Measurements from ENCODE around the gene JAK1.

The JAK1 gene

GRCh38 chr1:64822621-64823020 lies 143.7 kb downstream of the JAK1 start:
- TF ChIP-seq TAF1 (IDR thresholded peaks at IDR 0.05; ENCODE audit: low read depth) (no peak), REST (IDR thresholded peaks at IDR 0.05; ENCODE audit: low read depth) (no peak), TCF12 (IDR thresholded peaks at IDR 0.05; ENCODE audit: low read depth) (no peak), EGR1 (IDR thresholded peaks at IDR 0.05) (no peak), RAD21 (IDR thresholded peaks at IDR 0.05; ENCODE audit: low read depth) (no peak), EP300 (IDR thresholded peaks at IDR 0.05; ENCODE audit: borderline replicate concordance) (no peak), YY1 (IDR thresholded peaks at IDR 0.05; ENCODE audit: low read depth) (no peak), CREB1 (IDR thresholded peaks at IDR 0.05; ENCODE audit: low read depth) (no peak), TEAD4 (IDR thresholded peaks at IDR 0.05) (no peak), NFIC (IDR thresholded peaks at IDR 0.05) (no peak), FOXM1 (IDR thresholded peaks at IDR 0.05; ENCODE audit: borderline replicate concordance, low read depth) (no peak), ZBTB7A (IDR thresholded peaks at IDR 0.05; ENCODE audit: low read depth) (no peak), CEBPB (IDR thresholded peaks at IDR 0.05) (no peak)
- TF ChIP-seq, protein P1, sequence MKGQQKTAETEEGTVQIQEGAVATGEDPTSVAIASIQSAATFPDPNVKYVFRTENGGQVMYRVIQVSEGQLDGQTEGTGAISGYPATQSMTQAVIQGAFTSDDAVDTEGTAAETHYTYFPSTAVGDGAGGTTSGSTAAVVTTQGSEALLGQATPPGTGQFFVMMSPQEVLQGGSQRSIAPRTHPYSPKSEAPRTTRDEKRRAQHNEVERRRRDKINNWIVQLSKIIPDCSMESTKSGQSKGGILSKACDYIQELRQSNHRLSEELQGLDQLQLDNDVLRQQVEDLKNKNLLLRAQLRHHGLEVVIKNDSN (IDR thresholded peaks at IDR 0.05), result no peak
- TF ChIP-seq, protein P2, sequence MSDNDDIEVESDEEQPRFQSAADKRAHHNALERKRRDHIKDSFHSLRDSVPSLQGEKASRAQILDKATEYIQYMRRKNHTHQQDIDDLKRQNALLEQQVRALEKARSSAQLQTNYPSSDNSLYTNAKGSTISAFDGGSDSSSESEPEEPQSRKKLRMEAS (IDR thresholded peaks at IDR 0.05), result no peak

DNA sequence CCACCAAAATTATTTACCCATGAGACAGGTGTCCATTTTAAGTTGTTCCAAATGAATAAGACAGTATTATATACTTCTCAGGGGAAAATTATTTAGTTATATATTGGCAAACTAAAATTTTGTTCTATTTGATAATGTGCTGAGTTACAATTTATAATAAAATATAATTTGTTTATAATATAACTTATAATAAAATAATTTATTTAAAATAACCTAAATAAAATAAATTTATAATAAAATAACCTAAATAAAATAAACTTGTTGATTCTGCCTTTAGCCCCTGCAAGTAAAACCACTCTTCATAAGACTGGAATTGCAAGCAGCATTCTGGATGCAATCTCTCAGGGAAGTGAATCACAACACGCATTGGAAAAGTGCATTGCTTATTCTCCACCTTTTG lies 151.9 kb downstream of the JAK1 start:
- TF ChIP-seq YY1 (IDR thresholded peaks at IDR 0.05; ENCODE audit: low read depth), result no peak

DNA sequence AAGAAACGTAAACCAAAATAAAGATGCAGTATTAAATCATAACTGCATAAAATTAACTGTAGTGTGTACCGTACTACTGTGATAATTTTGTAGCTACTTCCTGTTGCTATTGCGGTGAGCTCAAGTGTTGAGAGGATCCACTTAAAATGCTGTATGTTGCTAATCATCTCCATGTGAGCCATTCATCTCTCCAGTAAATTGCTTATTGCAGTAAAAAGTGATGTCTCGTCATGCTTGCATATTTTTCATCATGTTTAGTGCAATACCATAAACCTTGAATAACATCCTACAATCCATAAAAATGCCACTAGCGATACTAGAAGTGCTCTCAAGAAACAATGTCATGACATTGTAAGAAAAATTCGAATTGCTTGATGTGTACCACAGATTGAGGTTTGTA lies 155.2 kb downstream of the JAK1 start:
- no peak for TF ChIP-seq NFIC (IDR thresholded peaks at IDR 0.05)
- no peak for TF ChIP-seq EP300 (IDR thresholded peaks at IDR 0.05; ENCODE audit: borderline replicate concordance)
- no peak for TF ChIP-seq CEBPB (IDR thresholded peaks at IDR 0.05)
- no peak for TF ChIP-seq RAD21 (IDR thresholded peaks at IDR 0.05; ENCODE audit: low read depth)
- TF ChIP-seq ZBTB7A (IDR thresholded peaks at IDR 0.05; ENCODE audit: low read depth), result no peak
- no peak for TF ChIP-seq FOXM1 (IDR thresholded peaks at IDR 0.05; ENCODE audit: borderline replicate concordance, low read depth)
- no peak for TF ChIP-seq REST (IDR thresholded peaks at IDR 0.05; ENCODE audit: low read depth)
- no peak for TF ChIP-seq TCF12 (IDR thresholded peaks at IDR 0.05; ENCODE audit: low read depth)
- no peak for TF ChIP-seq YY1 (IDR thresholded peaks at IDR 0.05; ENCODE audit: low read depth)
- TF ChIP-seq, protein P2 (IDR thresholded peaks at IDR 0.05), result no peak
- TF ChIP-seq TEAD4 (IDR thresholded peaks at IDR 0.05), result no peak
- no peak for TF ChIP-seq CREB1 (IDR thresholded peaks at IDR 0.05; ENCODE audit: low read depth)
- TF ChIP-seq, protein P1 (IDR thresholded peaks at IDR 0.05), result no peak
- no peak for TF ChIP-seq EGR1 (IDR thresholded peaks at IDR 0.05)
- no peak for TF ChIP-seq TAF1 (IDR thresholded peaks at IDR 0.05; ENCODE audit: low read depth)

DNA sequence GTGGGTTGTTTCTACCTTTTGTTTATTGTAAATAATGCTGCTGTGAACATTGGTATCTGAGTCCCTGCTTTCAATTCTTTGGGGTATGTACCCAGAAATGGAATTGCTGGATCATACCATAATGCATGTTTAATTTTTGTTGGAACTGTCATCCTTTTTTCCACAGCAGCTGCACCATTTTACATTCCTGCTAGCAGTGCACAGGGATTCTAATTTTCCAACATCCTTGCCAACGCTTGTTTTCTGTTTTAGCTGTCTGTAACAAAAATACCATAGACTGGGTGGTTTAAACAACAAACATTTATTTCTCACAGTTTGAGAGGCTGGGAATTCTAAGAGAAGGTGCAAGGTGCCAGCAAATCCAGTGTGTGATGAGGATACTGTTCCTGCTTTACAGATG lies 156.3 kb downstream of the JAK1 start:
- TF ChIP-seq ZBTB7A (IDR thresholded peaks at IDR 0.05; ENCODE audit: low read depth) (no peak), TAF1 (IDR thresholded peaks at IDR 0.05; ENCODE audit: low read depth) (no peak), REST (IDR thresholded peaks at IDR 0.05; ENCODE audit: low read depth) (no peak)

DNA sequence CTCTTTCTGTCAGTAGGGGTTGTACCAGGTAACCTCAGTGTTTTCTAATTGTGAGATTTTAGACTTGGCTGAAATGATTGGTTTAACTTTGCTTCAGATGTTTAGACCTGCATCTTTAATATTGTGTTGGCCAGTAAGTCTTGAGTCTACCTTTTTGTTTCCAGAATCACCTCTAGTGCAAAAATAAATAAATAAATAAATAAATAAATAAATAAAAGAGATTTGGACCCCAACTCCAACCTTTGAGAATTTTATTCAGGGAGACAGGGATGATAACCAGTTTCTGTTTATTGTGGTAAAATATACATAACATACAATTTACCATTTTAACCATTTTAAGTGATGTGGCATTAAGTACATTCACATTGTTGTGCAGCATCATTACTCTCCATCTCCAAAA lies 157.0 kb downstream of the JAK1 start:
- no peak for TF ChIP-seq CREB1 (IDR thresholded peaks at IDR 0.05; ENCODE audit: low read depth)

All from Ishikawa (cell line).